Measurements from ENCODE around the gene KIF1B. TPM values are rescaled to one million over a fixed set of nuclear protein-coding genes. Genes with fewer than 3 reads are reported as not detected.
"Not testable (repeated sequence)": the region's sequence is repeated elsewhere in the genome, so short reads cannot be mapped to it uniquely, and the experiment has no call there.

The KIF1B gene
- total RNA-seq, 5 donors from 2014 or later (not counting 1 experiment from before 2014, with no cell fraction given) = 10.3 to 15.3 (median 13.8) TPM

DNA sequence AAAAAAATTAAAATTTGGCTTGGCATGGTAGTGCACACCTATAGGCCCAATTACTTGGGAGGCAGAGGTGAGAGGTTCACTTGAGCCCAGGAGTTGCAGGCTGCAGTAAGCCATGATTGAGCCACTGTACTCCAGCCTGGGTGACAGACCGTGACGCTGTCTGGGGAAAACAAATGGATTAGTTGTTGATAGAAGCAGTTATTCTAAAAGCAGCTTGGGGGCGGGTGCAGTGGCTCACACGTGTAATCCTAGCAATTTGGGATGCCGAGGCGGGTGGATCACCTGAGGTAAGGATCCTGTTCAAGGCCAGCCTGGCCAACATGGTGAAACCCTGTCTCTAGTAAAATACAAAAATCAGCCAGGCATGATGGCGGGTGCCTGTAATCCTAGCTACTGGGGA, 40.3 kb downstream of the KIF1B start:
- 92% methylated on average over 4 of the region's 7 CpGs for WGBS (ENCODE audit: insufficient coverage)
- ChIA-PET POLR2A (interaction anchor here in 1 of 2 donors (0.7 kb wide), 1 partner anchor 652 kb away, joined by 4 read pairs; no protein-coding TSS in a partner anchor), CTCF (no interaction called here)
- no peak overlapping the region for H3K4me3 Mint-ChIP-seq
- ATAC-seq (replicated peaks in 1 of 4) (no peak), DNase-seq (no peak)
- H3K9me3 Mint-ChIP-seq = no peaks in the 10 kb centered on the region
- no peaks in the 10 kb centered on the region for H3K36me3 ChIP-seq (ENCODE audit: control insufficient read depth in 2 of 2, extremely low read depth in 1 of 2, insufficient read depth in 1 of 2, low read length in 1 of 2)
- H3K4me1 ChIP-seq (ENCODE audit: control insufficient read depth in 1 of 2, extremely low read depth in 1 of 2, insufficient read depth in 2 of 2, low read length in 2 of 2) = no peaks in the 10 kb centered on the region
- peaks cover 4% of the 10 kb centered on the region for H3K36me3 Mint-ChIP-seq
- no peaks in the 10 kb centered on the region for H3K9me3 ChIP-seq
- no peaks in the 10 kb centered on the region for H3K27me3 Mint-ChIP-seq
- peaks cover 0 to 6% (median 0%) of the 10 kb centered on the region in 3 donors for H3K4me1 Mint-ChIP-seq
- no peak overlapping the region for H3K27ac ChIP-seq (ENCODE audit: low read length)
- no peak overlapping the region for H3K27ac Mint-ChIP-seq
- no peaks in the 10 kb centered on the region for H3K27me3 ChIP-seq (replicated peaks in 1 of 2; ENCODE audit: control insufficient read depth in 2 of 2, extremely low read depth in 1 of 2, insufficient read depth in 2 of 2, low read length in 1 of 2)
- H3K4me3 ChIP-seq (ENCODE audit: control insufficient read depth in 1 of 2, extremely low read depth in 1 of 2, low read length in 1 of 2) = no peak overlapping the region

DNA sequence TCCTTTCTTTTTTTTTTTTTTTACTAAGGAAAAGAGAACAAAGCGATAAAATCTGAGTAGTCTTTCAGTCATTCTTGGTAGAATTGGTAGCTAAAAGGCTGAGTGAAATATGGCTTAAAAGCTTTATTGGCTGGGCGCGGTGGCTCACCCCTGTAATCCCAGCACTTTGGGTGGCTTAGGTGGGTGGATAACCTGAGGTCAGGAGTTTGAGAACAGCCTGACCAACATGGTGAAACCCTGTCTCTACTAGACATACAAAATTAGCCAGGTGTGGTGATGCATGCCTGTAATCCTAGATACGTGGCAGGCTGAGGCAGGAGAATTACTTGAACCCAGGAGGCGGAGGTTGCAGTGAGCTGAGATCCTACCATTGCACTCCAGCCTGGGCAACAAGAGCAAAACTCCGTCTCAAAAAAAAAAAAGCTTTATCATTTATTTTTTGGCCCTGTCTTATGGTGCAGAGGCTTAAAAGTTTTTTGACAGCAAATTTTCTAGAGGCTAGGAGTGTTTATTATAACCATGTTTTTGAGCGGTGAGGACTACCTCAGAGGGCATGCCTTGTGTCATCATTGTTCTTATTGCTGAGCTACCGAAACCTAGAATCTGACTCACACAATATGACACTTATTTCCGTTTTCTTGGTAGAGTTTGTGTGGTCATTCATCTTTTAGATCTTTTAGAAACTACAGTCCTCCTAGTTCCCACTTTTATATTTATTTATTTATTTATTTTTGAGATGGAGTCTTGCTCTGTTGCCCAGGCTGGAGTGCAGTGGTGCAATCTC, 41.1 kb downstream of the KIF1B start:
- not testable (repeated sequence) for H3K36me3 ChIP-seq (ENCODE audit: control insufficient read depth in 2 of 2, extremely low read depth in 1 of 2, insufficient read depth in 1 of 2, low read length in 1 of 2); H3K27me3 ChIP-seq (replicated peaks in 1 of 2; ENCODE audit: control insufficient read depth in 2 of 2, extremely low read depth in 1 of 2, insufficient read depth in 2 of 2, low read length in 1 of 2); ATAC-seq (replicated peaks in 1 of 4); H3K4me3 Mint-ChIP-seq; H3K9me3 Mint-ChIP-seq; H3K9me3 ChIP-seq; H3K4me3 ChIP-seq (ENCODE audit: control insufficient read depth in 1 of 2, extremely low read depth in 1 of 2, low read length in 1 of 2); H3K27ac Mint-ChIP-seq; H3K27ac ChIP-seq (ENCODE audit: low read length); H3K36me3 Mint-ChIP-seq; H3K4me1 Mint-ChIP-seq; H3K4me1 ChIP-seq (ENCODE audit: control insufficient read depth in 1 of 2, extremely low read depth in 1 of 2, insufficient read depth in 2 of 2, low read length in 2 of 2); DNase-seq; H3K27me3 Mint-ChIP-seq
- 80% methylated on average over 1 of the region's 9 CpGs for WGBS (ENCODE audit: insufficient coverage)
- ChIA-PET CTCF (interaction anchor here in 1 of 2 donors (0.8 kb wide), 1 partner anchor 36 kb away, joined by 3 read pairs; no protein-coding TSS in a partner anchor), POLR2A (interaction anchor here in 1 of 2 donors (0.6 to 0.7 kb wide), 2 partner anchors 302 to 651 kb away, joined by 4 read pairs; no protein-coding TSS in a partner anchor)

DNA sequence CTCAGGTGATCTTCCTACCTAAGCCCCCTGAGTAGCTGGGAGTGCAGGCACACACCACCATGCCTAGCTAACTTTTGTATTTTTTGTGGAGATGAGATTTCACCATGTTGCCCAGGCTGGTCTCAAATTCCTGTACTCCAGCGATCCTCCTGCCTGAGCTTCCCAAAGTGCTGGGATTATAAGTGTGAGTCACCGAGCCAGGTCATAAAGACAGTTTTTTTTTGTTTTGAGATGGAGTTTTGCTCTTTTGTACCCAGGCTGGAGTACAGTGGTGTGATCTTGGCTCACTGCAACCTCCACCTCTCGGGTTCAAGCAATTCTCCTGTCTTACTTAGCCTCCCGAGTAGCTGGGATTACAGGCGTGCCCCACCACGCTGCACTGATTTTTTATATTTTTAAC, 42.1 kb downstream of the KIF1B start:
- Histone ChIP-seq H3K27me3 (replicated peaks in 1 of 2; ENCODE audit: control insufficient read depth in 2 of 2, extremely low read depth in 1 of 2, insufficient read depth in 2 of 2, low read length in 1 of 2) (no peaks in the 10 kb centered on the region), H3K4me1 (ENCODE audit: control insufficient read depth in 1 of 2, extremely low read depth in 1 of 2, insufficient read depth in 2 of 2, low read length in 2 of 2) (no peaks in the 10 kb centered on the region), H3K4me3 (ENCODE audit: control insufficient read depth in 1 of 2, extremely low read depth in 1 of 2, low read length in 1 of 2) (no peak overlapping the region), H3K9me3 (no peaks in the 10 kb centered on the region), H3K27ac (ENCODE audit: low read length) (no peak overlapping the region), H3K36me3 (ENCODE audit: control insufficient read depth in 2 of 2, extremely low read depth in 1 of 2, insufficient read depth in 1 of 2, low read length in 1 of 2) (no peaks in the 10 kb centered on the region)
- ATAC-seq (replicated peaks in 1 of 4) (no peak), DNase-seq (no peak)
- CTCF ChIA-PET = no interaction called here
- no peak overlapping the region for H3K27ac Mint-ChIP-seq
- H3K27me3 Mint-ChIP-seq = no peaks in the 10 kb centered on the region
- peaks cover 8% of the 10 kb centered on the region for H3K36me3 Mint-ChIP-seq
- H3K4me1 Mint-ChIP-seq = peaks cover 0 to 6% (median 0%) of the 10 kb centered on the region in 3 donors
- H3K4me3 Mint-ChIP-seq = no peak overlapping the region
- POLR2A ChIA-PET = no interaction called here
- H3K9me3 Mint-ChIP-seq = no peaks in the 10 kb centered on the region
- WGBS (ENCODE audit: insufficient coverage) = 100% methylated on average over 1 of the region's 6 CpGs

DNA sequence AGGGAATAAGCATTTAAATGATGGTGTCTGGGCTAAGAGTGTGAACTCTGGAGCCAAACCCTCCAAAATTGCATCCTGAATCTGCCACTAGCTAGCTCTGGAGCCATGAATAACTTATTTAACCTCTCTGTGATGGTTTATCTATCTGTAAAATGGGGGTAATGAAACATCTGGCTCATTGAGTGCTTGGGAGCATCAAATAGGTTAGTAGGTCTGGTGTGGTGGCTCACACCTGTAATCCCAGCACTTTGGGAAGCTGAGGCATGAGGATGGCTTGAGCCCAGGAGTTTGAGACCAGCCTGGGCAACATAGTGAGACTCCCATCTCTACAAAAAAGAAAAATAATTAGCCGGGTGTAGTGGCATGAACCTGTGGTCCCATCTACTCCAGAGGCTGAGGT, 42.8 kb downstream of the KIF1B start:
- no peak overlapping the region for H3K4me3 Mint-ChIP-seq
- Histone ChIP-seq H3K27ac (ENCODE audit: low read length) (no peak overlapping the region), H3K9me3 (no peaks in the 10 kb centered on the region), H3K27me3 (replicated peaks in 1 of 2; ENCODE audit: control insufficient read depth in 2 of 2, extremely low read depth in 1 of 2, insufficient read depth in 2 of 2, low read length in 1 of 2) (no peaks in the 10 kb centered on the region), H3K4me3 (ENCODE audit: control insufficient read depth in 1 of 2, extremely low read depth in 1 of 2, low read length in 1 of 2) (no peak overlapping the region), H3K4me1 (ENCODE audit: control insufficient read depth in 1 of 2, extremely low read depth in 1 of 2, insufficient read depth in 2 of 2, low read length in 2 of 2) (no peaks in the 10 kb centered on the region), H3K36me3 (ENCODE audit: control insufficient read depth in 2 of 2, extremely low read depth in 1 of 2, insufficient read depth in 1 of 2, low read length in 1 of 2) (no peaks in the 10 kb centered on the region)
- ATAC-seq (replicated peaks in 1 of 4) (no peak), DNase-seq (no peak)
- ChIA-PET CTCF (no interaction called here), POLR2A (no interaction called here)
- H3K27ac Mint-ChIP-seq = no peak overlapping the region
- no peaks in the 10 kb centered on the region for H3K9me3 Mint-ChIP-seq
- WGBS (ENCODE audit: insufficient coverage) = 100% methylated on average over 1 of the region's 1 CpG
- no peaks in the 10 kb centered on the region for H3K27me3 Mint-ChIP-seq
- H3K4me1 Mint-ChIP-seq = peaks cover 0 to 6% (median 0%) of the 10 kb centered on the region in 3 donors
- peaks cover 12% of the 10 kb centered on the region for H3K36me3 Mint-ChIP-seq

DNA sequence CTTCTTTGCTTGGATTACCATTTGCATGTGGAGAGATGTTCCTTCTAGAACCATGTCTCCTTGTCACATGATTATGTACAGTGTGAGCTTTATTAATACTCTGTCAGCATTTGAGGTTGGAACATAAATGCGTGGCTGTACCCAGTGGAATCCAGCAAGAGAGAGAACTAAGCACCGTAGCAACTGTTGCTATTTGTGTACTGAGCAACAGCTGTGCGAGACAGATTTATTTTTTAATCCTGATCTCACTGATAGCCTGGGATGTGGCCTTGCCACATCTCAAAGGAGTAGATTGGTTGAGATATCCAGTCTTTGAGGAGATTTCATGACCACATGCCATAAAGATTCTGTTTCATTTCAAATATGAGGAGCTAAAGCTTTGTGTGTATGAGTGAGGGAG, 43.4 kb downstream of the KIF1B start:
- Mint-ChIP-seq H3K4me1 (peaks cover 0 to 6% (median 0%) of the 10 kb centered on the region in 3 donors), H3K9me3 (no peaks in the 10 kb centered on the region), H3K27me3 (no peaks in the 10 kb centered on the region), H3K36me3 (peaks cover 12% of the 10 kb centered on the region), H3K27ac (no peak overlapping the region), H3K4me3 (no peak overlapping the region)
- no peak for DNase-seq
- Histone ChIP-seq H3K9me3 (no peaks in the 10 kb centered on the region), H3K27me3 (replicated peaks in 1 of 2; ENCODE audit: control insufficient read depth in 2 of 2, extremely low read depth in 1 of 2, insufficient read depth in 2 of 2, low read length in 1 of 2) (no peaks in the 10 kb centered on the region), H3K4me3 (ENCODE audit: control insufficient read depth in 1 of 2, extremely low read depth in 1 of 2, low read length in 1 of 2) (no peak overlapping the region), H3K4me1 (ENCODE audit: control insufficient read depth in 1 of 2, extremely low read depth in 1 of 2, insufficient read depth in 2 of 2, low read length in 2 of 2) (no peaks in the 10 kb centered on the region), H3K36me3 (ENCODE audit: control insufficient read depth in 2 of 2, extremely low read depth in 1 of 2, insufficient read depth in 1 of 2, low read length in 1 of 2) (no peaks in the 10 kb centered on the region), H3K27ac (ENCODE audit: low read length) (no peak overlapping the region)
- ChIA-PET CTCF (no interaction called here), POLR2A (no interaction called here)
- ATAC-seq (replicated peaks in 1 of 4) = no peak
- WGBS (ENCODE audit: insufficient coverage) = 56% methylated on average over 3 of the region's 3 CpGs

DNA sequence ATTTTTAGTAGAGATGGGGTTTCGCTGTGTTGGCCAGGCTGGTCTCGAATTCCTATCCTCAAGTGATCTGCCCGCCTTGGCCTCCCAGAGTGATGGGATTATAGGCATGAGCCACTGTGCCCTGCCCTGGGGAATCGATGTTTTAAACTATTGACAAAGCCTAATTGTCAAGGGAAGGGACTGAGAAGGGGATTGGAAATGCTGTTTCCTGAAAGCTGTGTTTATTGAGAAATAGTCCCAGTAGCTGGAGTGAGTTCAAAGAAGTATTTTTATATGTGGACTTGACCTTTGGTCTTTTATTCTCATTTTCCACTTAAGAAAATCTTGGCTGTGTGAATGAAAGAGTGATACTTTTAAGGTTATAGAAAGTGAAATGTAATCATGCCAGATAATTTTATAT, 47.5 kb downstream of the KIF1B start:
- ChIA-PET POLR2A (interaction anchor here in 1 of 2 donors (0.6 kb wide), 1 partner anchor 9 kb away, joined by 5 read pairs; no protein-coding TSS in a partner anchor), CTCF (interaction anchor here in 1 of 2 donors (0.6 kb wide), 1 partner anchor 22 kb away, joined by 3 read pairs; no protein-coding TSS in a partner anchor)
- 98% methylated on average over 4 of the region's 4 CpGs for WGBS (ENCODE audit: insufficient coverage)

More for the DNA sequence above, 47.5 kb downstream of the KIF1B start:
- Mint-ChIP-seq H3K9me3 (no peaks in the 10 kb centered on the region), H3K27me3 (no peaks in the 10 kb centered on the region), H3K36me3 (peaks cover 28% of the 10 kb centered on the region), H3K4me3 (no peak overlapping the region), H3K27ac (no peak overlapping the region), H3K4me1 (peaks cover 0 to 6% (median 0%) of the 10 kb centered on the region in 3 donors)
- DNase-seq = no peak
- H3K27me3 ChIP-seq (replicated peaks in 1 of 2; ENCODE audit: control insufficient read depth in 2 of 2, extremely low read depth in 1 of 2, insufficient read depth in 2 of 2, low read length in 1 of 2) = no peaks in the 10 kb centered on the region
- H3K4me3 ChIP-seq (ENCODE audit: control insufficient read depth in 1 of 2, extremely low read depth in 1 of 2, low read length in 1 of 2) = no peak overlapping the region
- no peak for ATAC-seq (replicated peaks in 1 of 4)
- H3K36me3 ChIP-seq (ENCODE audit: control insufficient read depth in 2 of 2, extremely low read depth in 1 of 2, insufficient read depth in 1 of 2, low read length in 1 of 2) = peaks cover 0 to 4% of the 10 kb centered on the region in 2 donors
- H3K9me3 ChIP-seq = no peaks in the 10 kb centered on the region
- no peaks in the 10 kb centered on the region for H3K4me1 ChIP-seq (ENCODE audit: control insufficient read depth in 1 of 2, extremely low read depth in 1 of 2, insufficient read depth in 2 of 2, low read length in 2 of 2)
- no peak overlapping the region for H3K27ac ChIP-seq (ENCODE audit: low read length)
